DND-41 (cell line): ENCODE data around the gene PLA2G2D.

ENCODE experiments used
- CTCF ChIP-seq: IDR thresholded peaks from 2 replicates; pipeline ENCODE4 v1.5.1; 2012; ENCODE audit warnings: borderline replicate concordance, low read length, moderate library complexity, mild to moderate bottlenecking; ENCODE audit not compliant: poor library complexity, severe bottlenecking; ENCODE audit errors: extremely low read depth
- EZH2 ChIP-seq: IDR thresholded peaks from 3 replicates; pipeline ENCODE4 v1.6.1; 2012; ENCODE audit warnings: borderline replicate concordance, low read depth, mild to moderate bottlenecking, moderate library complexity, low read length, inconsistent platforms; ENCODE audit not compliant: severe bottlenecking

- TF ChIP-seq CTCF (no peak), EZH2 (no peak)
Measured at GRCh38 chr1:20076223-20076622, 43.1 kb downstream of the PLA2G2D start.
